GM18505 (cell line): Measurements from ENCODE around the gene TSGA10.
"Not testable (repeated sequence)": the region's sequence is repeated elsewhere in the genome, so short reads cannot be mapped to it uniquely, and the experiment has no call there.

Experiments
- ATAC-seq: cut with Tn5 transposase; IDR thresholded peaks from one replicate; pipeline ENCODE4 v1.9.1; 2021; ENCODE audit not compliant: unreplicated experiment
- POLR2A ChIP-seq: IDR thresholded peaks from 4 replicates; pipeline ENCODE4 v1.6.1; 2011; ENCODE audit warnings: borderline replicate concordance; ENCODE audit not compliant: insufficient read depth, insufficient read length; ENCODE audit errors: extremely low read depth

Gene TSGA10

DNA sequence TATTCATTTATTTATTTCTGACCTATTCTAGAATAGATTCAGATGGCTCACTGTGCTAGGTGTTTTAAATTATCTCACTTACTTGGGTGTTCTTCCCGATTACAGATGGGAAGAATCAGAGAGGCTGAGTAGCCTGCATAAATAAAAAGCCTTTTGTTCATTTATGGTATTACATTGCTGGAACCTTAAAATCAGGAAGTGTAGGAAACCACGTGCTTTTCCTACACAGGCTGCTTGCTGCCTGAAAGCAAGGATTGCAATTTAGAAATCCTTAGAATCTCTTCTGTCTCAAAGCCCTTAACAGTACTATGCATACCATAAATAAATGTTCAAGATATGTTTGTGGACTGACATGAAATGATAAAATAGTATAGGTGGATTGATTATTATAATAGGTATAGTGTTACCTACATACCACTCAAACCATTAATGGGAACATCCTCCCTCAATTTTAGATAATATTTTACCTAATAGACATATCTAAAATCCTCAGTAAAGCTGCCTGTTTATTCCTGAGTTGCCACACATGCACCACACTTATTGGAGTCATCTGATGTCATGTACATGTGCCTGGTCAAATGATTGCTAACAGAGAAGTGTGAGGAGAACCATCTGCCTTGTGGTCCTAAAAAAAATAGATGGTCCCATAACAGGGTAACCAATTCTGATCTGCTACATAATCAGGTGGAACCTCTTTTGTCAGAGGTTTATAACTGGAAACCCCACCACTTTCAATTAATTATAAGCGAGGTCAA, 86.7 kb downstream of the TSGA10 start:
- ATAC-seq = no peak

DNA sequence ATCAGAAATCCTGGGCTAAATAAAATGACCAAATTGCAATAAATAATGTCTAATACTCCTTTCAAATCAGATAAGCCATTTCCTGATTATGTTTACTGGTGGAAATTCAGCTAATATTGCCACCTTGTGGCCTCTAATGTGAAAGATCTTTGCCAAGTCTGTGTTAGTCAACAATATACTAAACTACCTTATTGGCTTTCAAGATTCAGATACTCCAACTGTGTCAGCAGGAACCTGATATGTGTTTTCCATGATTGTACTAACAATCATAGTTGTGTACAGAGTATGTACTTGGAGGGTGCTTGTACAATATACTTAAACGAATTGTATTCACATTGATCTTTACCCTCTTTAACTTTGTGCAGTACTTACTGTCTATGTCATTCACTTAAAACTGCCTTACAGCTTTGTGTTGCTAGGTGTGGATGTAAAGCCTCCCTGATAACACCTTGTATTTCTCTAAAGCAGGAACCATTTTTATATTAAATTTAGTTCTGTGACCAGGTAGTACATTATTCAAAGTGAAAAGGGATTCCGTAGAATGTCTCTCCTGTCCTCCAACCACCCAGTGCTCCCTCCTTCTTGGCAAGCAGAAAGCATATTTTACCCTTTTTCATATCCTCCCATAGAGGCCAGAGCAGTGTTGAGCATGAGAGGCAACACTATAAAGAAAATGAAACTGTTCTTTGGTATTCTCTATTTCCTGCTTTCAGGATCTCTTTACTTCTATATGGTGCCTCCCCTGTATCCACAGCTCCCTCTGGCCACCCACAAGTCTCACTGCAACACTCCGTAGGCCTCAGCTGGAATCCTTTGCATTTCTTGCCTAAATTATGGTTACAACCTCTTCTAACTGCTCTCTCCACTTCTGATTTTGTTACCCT, 88.4 kb downstream of the TSGA10 start:
- ATAC-seq = peak; percentile 83
- peak; percentile 48 for TF ChIP-seq POLR2A

More for the DNA sequence above, 86.7 kb downstream of the TSGA10 start:
- TF ChIP-seq POLR2A = no peak

DNA sequence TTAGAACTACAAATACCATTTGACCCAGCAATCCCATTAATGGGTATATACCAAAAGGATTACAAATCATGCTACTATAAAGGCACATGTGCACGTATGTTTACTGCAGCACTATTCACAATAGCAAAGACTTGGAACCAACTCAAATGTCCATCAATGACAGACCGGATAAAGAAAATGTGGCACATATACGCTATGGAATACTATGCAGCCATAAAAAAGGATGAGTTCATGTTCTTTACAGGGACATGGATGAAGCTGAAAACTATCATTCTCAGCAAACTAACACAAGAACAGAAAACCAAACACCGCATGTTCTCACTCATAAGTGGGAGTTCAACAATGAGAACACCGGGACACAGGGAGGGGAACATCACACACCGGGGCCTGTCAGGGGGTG, 105.6 kb downstream of the TSGA10 start:
- ATAC-seq = not testable (repeated sequence)

DNA sequence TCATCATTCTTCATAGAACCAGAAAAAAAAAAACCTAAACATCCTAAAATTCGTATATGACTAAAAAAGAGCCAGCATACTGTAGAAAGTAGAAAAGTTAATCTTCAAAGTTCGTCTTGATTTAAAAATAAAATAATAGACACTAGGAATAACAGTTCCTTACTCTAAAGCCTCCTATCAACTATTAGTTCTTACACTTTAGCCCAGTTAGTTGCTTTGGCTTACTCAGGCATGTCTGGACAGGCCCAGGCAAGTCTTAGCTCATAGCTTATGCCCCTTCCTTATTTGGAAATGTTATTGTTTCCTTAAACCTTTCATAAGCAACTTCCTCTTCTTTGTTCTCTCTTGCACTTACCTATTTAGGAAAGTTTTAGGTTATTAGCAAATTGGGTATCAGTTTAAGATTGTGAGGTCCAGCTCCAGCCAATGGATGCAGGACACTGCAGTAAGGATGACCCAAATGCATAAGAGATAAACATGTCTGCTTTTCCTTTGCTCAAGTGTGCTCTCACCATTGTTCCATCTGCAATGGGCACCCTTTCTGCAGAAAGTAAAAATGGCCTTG, 113.9 kb downstream of the TSGA10 start:
- not testable (repeated sequence) for ATAC-seq

DNA sequence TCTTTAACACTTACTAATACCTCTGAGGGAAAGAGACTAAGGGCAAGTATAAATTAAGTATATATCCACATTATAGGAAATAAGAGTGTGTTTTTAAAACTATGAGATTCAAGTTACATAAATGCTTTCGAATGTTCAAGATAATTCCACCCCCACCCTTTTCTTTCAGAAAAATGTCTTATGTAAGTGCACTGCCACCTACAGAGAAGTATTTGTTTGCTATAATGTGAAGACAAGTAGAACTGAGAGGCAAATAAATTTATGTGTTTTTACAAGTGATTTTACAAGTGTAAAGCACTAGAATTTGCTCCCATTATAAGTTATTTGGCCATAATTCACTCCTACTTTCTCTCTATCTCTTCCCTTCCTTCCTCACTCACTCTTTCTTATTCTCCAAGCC, 118.8 kb downstream of the TSGA10 start:
- TF ChIP-seq POLR2A = no peak
- no peak for ATAC-seq

DNA sequence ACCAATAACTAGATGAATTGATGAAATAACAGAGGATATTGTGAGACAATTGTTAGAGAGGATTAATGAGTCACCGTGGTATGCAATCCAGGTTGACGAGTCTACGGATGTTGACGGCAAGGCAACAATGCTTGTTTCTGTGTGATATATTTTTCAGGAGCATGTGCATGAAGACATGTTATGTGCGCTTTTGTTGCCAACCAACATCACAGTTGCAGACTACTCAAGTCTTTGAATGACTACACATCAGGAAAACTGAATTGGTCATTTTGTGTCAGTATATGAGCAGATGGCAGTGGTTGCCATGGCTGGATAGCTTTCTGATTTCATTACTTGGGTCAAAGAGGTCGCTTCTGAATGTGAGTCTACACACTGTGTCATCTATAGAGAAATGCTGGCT, 122.0 kb downstream of the TSGA10 start:
- TF ChIP-seq POLR2A = no peak
- no peak for ATAC-seq

DNA sequence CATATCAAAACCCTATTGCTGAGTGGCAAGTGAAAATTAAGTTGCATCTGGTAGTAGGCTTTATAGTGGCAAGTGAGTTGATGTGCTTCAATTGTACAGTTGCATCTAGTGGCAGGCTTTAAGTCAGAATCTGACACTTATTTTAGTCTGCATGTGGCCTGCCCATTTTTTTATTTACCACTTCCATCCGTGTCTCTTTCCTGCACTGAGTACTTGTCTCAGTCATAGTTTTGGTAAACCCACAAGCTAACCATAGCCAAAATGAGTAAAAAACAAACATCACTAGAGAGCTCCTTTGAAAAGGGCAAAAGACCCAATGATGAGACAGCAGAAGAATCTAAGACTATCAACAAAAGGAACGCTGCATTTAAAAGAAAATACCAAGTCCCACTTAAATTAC, 122.7 kb downstream of the TSGA10 start:
- ATAC-seq = no peak
- no peak for TF ChIP-seq POLR2A

DNA sequence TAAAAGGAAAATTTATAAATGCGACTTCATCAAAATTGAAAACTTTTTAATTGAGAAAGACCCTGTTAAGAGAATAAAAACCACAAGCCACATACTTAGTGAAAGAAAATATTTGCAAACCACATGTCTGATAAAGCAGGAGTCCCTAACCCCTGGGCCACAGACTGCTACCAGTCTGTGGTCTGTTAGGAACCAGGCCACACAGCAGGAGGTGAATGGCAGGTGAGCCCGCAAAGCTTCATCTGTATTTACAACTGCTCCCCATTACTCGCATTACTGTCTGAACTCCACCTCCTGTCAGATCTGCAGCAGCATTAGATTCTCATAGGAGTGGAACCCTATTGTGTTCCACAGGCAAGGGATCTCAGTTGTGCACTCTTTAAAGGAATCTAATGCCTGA, 123.3 kb downstream of the TSGA10 start:
- ATAC-seq = no peak
- TF ChIP-seq POLR2A = no peak

DNA sequence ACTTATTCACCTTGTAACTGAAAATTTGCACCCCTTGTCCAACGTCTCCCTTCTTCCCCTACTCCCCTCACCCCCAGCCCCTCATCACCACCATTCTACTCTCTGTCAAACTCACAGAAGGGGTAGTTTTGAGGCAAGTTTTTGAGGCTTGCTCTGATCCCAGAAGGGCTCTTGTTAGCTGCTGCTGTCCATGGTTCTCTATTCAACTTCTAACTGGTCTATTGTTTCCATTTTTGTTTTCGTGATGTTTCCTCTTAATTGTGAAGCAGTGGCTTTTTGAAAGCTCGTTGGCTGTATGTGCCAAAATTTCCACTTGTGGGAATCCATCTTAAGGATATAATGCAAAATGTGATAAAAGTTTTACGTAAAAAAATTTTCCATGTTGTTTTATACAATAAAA, 126.2 kb downstream of the TSGA10 start:
- no peak for ATAC-seq
- TF ChIP-seq POLR2A = no peak

DNA sequence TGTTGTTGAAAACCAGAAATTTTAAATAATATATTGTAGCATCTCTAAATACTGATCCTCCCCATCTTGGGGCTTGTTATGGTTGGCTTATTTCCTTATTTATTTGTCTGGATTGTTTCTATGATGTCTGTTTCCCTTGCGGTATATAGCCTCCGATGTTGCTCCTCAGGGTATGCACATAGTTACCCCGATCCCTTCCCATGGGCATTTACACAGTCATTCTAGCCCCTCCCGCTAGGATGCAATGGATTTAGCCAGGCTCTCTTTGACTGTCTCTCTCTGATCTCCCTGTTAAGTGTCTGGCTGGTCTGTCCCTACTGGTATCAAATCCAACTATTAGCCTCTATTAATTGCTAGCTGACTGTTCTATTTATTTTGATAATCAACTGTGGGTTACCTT, 126.9 kb downstream of the TSGA10 start:
- TF ChIP-seq POLR2A = no peak
- no peak for ATAC-seq

DNA sequence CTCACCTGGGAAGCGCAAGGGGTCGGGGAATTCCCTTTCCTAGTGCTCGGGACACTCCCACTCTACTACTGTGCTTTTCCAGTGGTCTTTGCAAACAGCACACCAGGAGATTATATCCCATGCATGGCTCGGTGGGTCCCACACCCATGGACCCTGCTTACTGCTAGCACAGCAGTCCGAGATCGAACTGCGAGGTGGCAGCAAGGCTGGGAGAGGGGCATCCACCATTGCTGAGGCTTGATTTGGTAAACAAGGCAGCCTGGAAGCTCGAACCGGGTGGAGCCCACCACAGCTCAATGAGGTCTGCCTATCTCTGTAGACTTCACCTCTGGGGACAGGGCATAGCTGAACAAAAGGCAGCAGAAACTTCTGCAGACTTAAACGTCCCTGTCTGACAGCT, 154.0 kb downstream of the TSGA10 start:
- ATAC-seq = no peak
- no peak for TF ChIP-seq POLR2A

DNA sequence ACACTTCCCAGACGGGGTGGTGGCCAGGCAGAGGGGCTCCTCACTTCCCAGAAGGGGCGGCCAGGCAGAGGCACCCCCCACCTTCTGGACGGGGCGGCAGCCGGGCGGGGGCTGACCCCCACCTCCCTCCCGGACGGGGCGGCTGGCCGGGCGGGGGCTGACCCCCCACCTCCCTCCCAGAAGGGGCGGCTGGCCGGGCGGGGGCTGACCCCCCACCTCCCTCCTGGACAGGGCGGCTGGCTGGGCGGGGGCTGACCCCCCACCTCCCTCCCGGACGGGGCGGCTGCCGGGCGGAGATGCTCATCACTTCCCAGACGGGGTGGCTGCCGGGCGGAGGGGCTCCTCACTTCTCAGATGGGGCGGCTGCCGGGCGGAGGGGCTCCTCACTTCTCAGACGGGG, 166.0 kb downstream of the TSGA10 start:
- not testable (repeated sequence) for ATAC-seq

DNA sequence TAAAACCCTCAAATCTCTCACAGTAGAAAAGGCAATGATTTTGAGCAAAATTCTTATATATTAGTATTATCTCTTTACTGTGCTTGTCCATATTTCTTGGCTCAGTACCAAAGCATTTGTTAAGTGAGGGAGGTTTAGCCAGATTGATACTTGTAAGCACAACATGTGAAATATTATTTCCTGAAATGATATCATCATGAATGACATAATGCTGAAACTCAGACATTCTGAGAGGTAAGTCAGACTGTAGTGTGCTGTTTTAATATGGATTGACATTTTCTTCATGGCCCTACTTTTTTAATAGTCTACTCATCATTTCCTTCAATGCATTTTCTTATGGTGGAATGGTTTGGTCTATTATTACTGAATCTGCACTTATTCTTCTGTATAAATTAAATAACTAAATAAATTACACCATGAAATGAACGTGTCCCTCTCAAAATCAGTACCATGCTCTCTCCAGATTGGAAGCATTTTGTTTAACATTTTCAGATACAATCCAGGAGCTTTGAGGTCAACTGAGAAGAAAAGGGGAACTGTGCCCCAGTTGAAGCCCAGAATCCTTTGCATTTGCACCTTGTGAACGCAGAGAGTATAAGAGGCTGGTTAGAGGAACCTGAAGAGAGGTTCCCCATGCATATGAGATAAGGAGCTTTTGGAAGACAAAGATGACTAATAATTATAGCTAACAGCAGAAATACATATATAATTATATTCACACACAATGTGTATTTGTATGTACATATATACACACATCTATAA, 168.7 kb downstream of the TSGA10 start:
- ATAC-seq = no peak
- TF ChIP-seq POLR2A = no peak
